Trophoblast cell (in vitro differentiated cells and primary cell): ENCODE measurements around the gene ACCSL.

Experiments
- DNase-seq, 2 donors: peaks; one replicate each; pipeline ENCODE4 v3.0.0-alpha.2; 2016
- H2AFZ ChIP-seq: 2 replicates; pipeline ENCODE4 v1.6.1; 2013; ENCODE audit warnings: low read length, moderate library complexity, mild to moderate bottlenecking; ENCODE audit not compliant: insufficient read depth, poor library complexity
- H2AK5ac ChIP-seq: 2 replicates; pipeline ENCODE4 v1.6.1; 2013; ENCODE audit warnings: mild to moderate bottlenecking, low read length
- H2BK120ac ChIP-seq: 2 replicates; pipeline ENCODE4 v1.6.1; 2013; ENCODE audit warnings: low read length, mild to moderate bottlenecking, moderate library complexity; ENCODE audit not compliant: insufficient read depth, poor library complexity
- H2BK12ac ChIP-seq: 2 replicates; pipeline ENCODE4 v1.6.1; 2013; ENCODE audit warnings: mild to moderate bottlenecking, low read length, moderate library complexity
- H2BK5ac ChIP-seq: 2 replicates; pipeline ENCODE4 v1.6.1; 2013; ENCODE audit warnings: low read length, low read depth, moderate library complexity, mild to moderate bottlenecking; ENCODE audit not compliant: poor library complexity
- H3K14ac ChIP-seq: 2 replicates; pipeline ENCODE4 v1.6.1; 2013; ENCODE audit warnings: mild to moderate bottlenecking, low read length
- H3K18ac ChIP-seq: 2 replicates; pipeline ENCODE4 v1.6.1; 2013; ENCODE audit warnings: mild to moderate bottlenecking, low read length
- H3K23ac ChIP-seq: 2 replicates; pipeline ENCODE4 v1.6.1; 2013; ENCODE audit warnings: low read length
- H3K27ac ChIP-seq: 2 replicates; pipeline ENCODE4 v1.5.1; 2013; ENCODE audit warnings: low read depth, mild to moderate bottlenecking, inconsistent platforms, low read length, moderate library complexity
- H3K27me3 ChIP-seq: 2 replicates; pipeline ENCODE4 v1.6.1; 2013; ENCODE audit warnings: inconsistent platforms, mild to moderate bottlenecking, low read length, moderate library complexity; ENCODE audit not compliant: insufficient read depth
- H3K36me3 ChIP-seq, 2 experiments: 1 replicate in 1 of 2; 2 replicates in 1 of 2; pipeline ENCODE4 v1.6.1; 2013; ENCODE audit warnings: low read length in 2 of 2, mild to moderate bottlenecking in 2 of 2, moderate library complexity in 1 of 2; ENCODE audit not compliant: insufficient read depth in 2 of 2, control insufficient read depth in 1 of 2
- H3K4ac ChIP-seq: 2 replicates; pipeline ENCODE4 v1.6.1; 2013; ENCODE audit warnings: low read depth, mild to moderate bottlenecking, low read length, moderate library complexity
- H3K4me1 ChIP-seq, 2 experiments: 1 replicate in 1 of 2; 2 replicates in 1 of 2; pipeline ENCODE4 v1.6.1; 2013; ENCODE audit warnings: low read length in 2 of 2, mild to moderate bottlenecking in 2 of 2, moderate library complexity in 1 of 2; ENCODE audit not compliant: insufficient read depth in 2 of 2, control insufficient read depth in 1 of 2
- H3K4me2 ChIP-seq: 2 replicates; pipeline ENCODE4 v1.6.1; 2013; ENCODE audit warnings: inconsistent platforms, mild to moderate bottlenecking, low read length, moderate library complexity
- H3K4me3 ChIP-seq: 2 replicates; pipeline ENCODE4 v1.5.1; 2013; ENCODE audit warnings: mild to moderate bottlenecking, low read depth, low read length, inconsistent platforms
- H3K79me1 ChIP-seq: one replicate; pipeline ENCODE4 v1.6.1; 2013; ENCODE audit warnings: low read length
- H3K79me2 ChIP-seq: 2 replicates; pipeline ENCODE4 v1.6.1; 2013; ENCODE audit warnings: low read length, mild to moderate bottlenecking; ENCODE audit not compliant: control insufficient read depth, insufficient read depth, poor library complexity
- H3K9ac ChIP-seq: 2 replicates; pipeline ENCODE4 v1.6.1; 2013; ENCODE audit warnings: mild to moderate bottlenecking, low read length
- H3K9me3 ChIP-seq: 2 replicates; pipeline ENCODE4 v1.6.1; 2013; ENCODE audit warnings: low read depth, mild to moderate bottlenecking, control low read depth, inconsistent platforms, low read length; ENCODE audit not compliant: insufficient read depth
- H4K12ac ChIP-seq: 2 replicates; pipeline ENCODE4 v1.6.1; 2013; ENCODE audit warnings: low read depth, mild to moderate bottlenecking, low read length, moderate library complexity
- H4K8ac ChIP-seq: 2 replicates; pipeline ENCODE4 v1.6.1; 2013; ENCODE audit warnings: low read depth, mild to moderate bottlenecking, low read length, moderate library complexity
- H4K91ac ChIP-seq: one replicate; pipeline ENCODE4 v1.6.1; 2013; ENCODE audit warnings: low read depth, mild to moderate bottlenecking, low read length, moderate library complexity
- WGBS: extraction: QIAGEN DNeasy Blood & Tissue Kit; methylation state at CpG from one replicate; pipeline ENCODE4 v1.1.7; 2013; ENCODE audit warnings: missing lambda C conversion rate; ENCODE audit not compliant: insufficient read length, insufficient coverage; ENCODE audit errors: extremely low coverage; 5-methylcytosine and 5-hydroxymethylcytosine counted together

ACCSL gene

GRCh38 chr11:44095506-44096359, 48.0 kb downstream of the ACCSL start, which contains the start of gene EXT2:
Gene EXT2, plus strand, starts transcription at chr11:44095678. Its CDS starts 12,035 bp downstream, at chr11:44107713.
- Histone ChIP-seq H3K4me2 (peak within 1 kb of the TSS; percentile 70), H3K9ac (peak within 1 kb of the TSS; percentile 95)
- whole genome bisulfite sequencing: no CpG with 5 or more reads among the region's 83 CpGs

GRCh38 chr11:44096360-44097185, 48.8 kb downstream of the ACCSL start:
- H3K4me3 ChIP-seq: peak overlapping the region; percentile 100
- no peaks in the 10 kb centered on the region for H3K9me3 ChIP-seq
- H3K27me3 ChIP-seq: no peaks in the 10 kb centered on the region
- H3K4me1 ChIP-seq: peaks cover 4% of the 10 kb centered on the region in 2 experiments
- H2AFZ ChIP-seq: peak overlapping the region; percentile 47
- no peak overlapping the region for H2BK5ac ChIP-seq
- peaks cover 4% of the 10 kb centered on the region for H3K79me1 ChIP-seq
- peaks cover 7% of the 10 kb centered on the region for H3K79me2 ChIP-seq
- peak overlapping the region; percentile 55 for H4K12ac ChIP-seq
- H3K23ac ChIP-seq: no peak overlapping the region
- H3K9ac ChIP-seq: no peak overlapping the region
- H3K4me2 ChIP-seq: peak overlapping the region; percentile 70
- no peak overlapping the region for H2BK12ac ChIP-seq
- no peak overlapping the region for H2BK120ac ChIP-seq
- no peak overlapping the region for H3K27ac ChIP-seq
- H4K8ac ChIP-seq: peak overlapping the region; percentile 73
- DNase-seq: peak in 1 of 2 donors; percentile 56
- no CpG with 5 or more reads among the region's 18 CpGs for WGBS
- no peaks in the 10 kb centered on the region for H3K36me3 ChIP-seq
- no peak overlapping the region for H3K14ac ChIP-seq
- H3K18ac ChIP-seq: peak overlapping the region; percentile 11
- peak overlapping the region; percentile 20 for H4K91ac ChIP-seq
- peak overlapping the region; percentile 1 for H3K4ac ChIP-seq
- H2AK5ac ChIP-seq: peak overlapping the region; percentile 9

More at GRCh38 chr11:44095506-44096359, 48.0 kb downstream of the ACCSL start, which contains the start of gene EXT2:
- Histone ChIP-seq H3K79me1 (peaks cover 4% of the 10 kb centered on the region), H2BK5ac (no peak within 1 kb of the TSS), H2BK12ac (no peak within 1 kb of the TSS), H3K27ac (peak within 1 kb of the TSS; percentile 44), H2BK120ac (no peak within 1 kb of the TSS), H2AK5ac (peak within 1 kb of the TSS; percentile 9), H3K23ac (no peak within 1 kb of the TSS), H2AFZ (peak within 1 kb of the TSS; percentile 77), H3K18ac (peak within 1 kb of the TSS; percentile 67), H3K14ac (peak within 1 kb of the TSS; percentile 72), H4K8ac (peak within 1 kb of the TSS; percentile 73), H3K4ac (peak within 1 kb of the TSS; percentile 1), H3K4me3 (peak within 1 kb of the TSS; percentile 100), H3K36me3 (no peaks in the 10 kb centered on the region), H3K79me2 (peaks cover 7% of the 10 kb centered on the region), H4K91ac (peak within 1 kb of the TSS; percentile 20), H3K9me3 (no peaks in the 10 kb centered on the region), H4K12ac (peak within 1 kb of the TSS; percentile 72), H3K27me3 (no peaks in the 10 kb centered on the region), H3K4me1 (peaks cover 4% of the 10 kb centered on the region in 2 experiments)
- peak; percentile 89 to 95 for DNase-seq

GRCh38 chr11:44097821-44098220, 50.0 kb downstream of the ACCSL start:
- Histone ChIP-seq H4K91ac (no peak overlapping the region), H3K9ac (no peak overlapping the region), H3K27ac (no peak overlapping the region), H3K36me3 (no peaks in the 10 kb centered on the region), H2AK5ac (no peak overlapping the region), H3K4me2 (no peak overlapping the region), H2AFZ (no peak overlapping the region), H3K4me1 (peaks cover 4% of the 10 kb centered on the region in 2 experiments), H2BK5ac (no peak overlapping the region), H4K8ac (no peak overlapping the region), H3K79me2 (peaks cover 7% of the 10 kb centered on the region), H4K12ac (no peak overlapping the region), H3K23ac (no peak overlapping the region), H3K27me3 (no peaks in the 10 kb centered on the region), H3K9me3 (no peaks in the 10 kb centered on the region), H2BK120ac (no peak overlapping the region), H2BK12ac (no peak overlapping the region), H3K14ac (no peak overlapping the region), H3K4ac (no peak overlapping the region), H3K79me1 (peaks cover 4% of the 10 kb centered on the region), H3K4me3 (no peak overlapping the region), H3K18ac (no peak overlapping the region)
- no peak for DNase-seq
- WGBS: no CpG with 5 or more reads among the region's 2 CpGs

- no peak overlapping the region for H2AFZ ChIP-seq
- no CpG with 5 or more reads among the region's 2 CpGs for WGBS
- DNase-seq: peak; percentile 51 to 73
- H3K23ac ChIP-seq: no peak overlapping the region
- H4K91ac ChIP-seq: no peak overlapping the region
- H3K4me2 ChIP-seq: no peak overlapping the region
- no peaks in the 10 kb centered on the region for H3K36me3 ChIP-seq
- H3K4me1 ChIP-seq: peaks cover 4% of the 10 kb centered on the region in 2 experiments
- no peaks in the 10 kb centered on the region for H3K27me3 ChIP-seq
- H2BK12ac ChIP-seq: no peak overlapping the region
- no peak overlapping the region for H4K8ac ChIP-seq
- H3K18ac ChIP-seq: no peak overlapping the region
- H4K12ac ChIP-seq: no peak overlapping the region
- H2BK5ac ChIP-seq: no peak overlapping the region
- H3K4ac ChIP-seq: no peak overlapping the region
- H3K4me3 ChIP-seq: no peak overlapping the region
- peaks cover under 1% of the 10 kb centered on the region for H3K79me1 ChIP-seq
- H2AK5ac ChIP-seq: no peak overlapping the region
- no peaks in the 10 kb centered on the region for H3K9me3 ChIP-seq
- no peak overlapping the region for H3K9ac ChIP-seq
- H3K14ac ChIP-seq: no peak overlapping the region
- no peak overlapping the region for H2BK120ac ChIP-seq
- H3K79me2 ChIP-seq: peaks cover 4% of the 10 kb centered on the region
- H3K27ac ChIP-seq: no peak overlapping the region
Observed at GRCh38 chr11:44101098-44101497, 53.3 kb downstream of the ACCSL start.
